ENCODE results near the gene PLCD1. TPM values are rescaled to one million over a fixed set of nuclear protein-coding genes. Genes with fewer than 3 reads are reported as not detected.
"Not testable (repeated sequence)": the region's sequence is repeated elsewhere in the genome, so short reads cannot be mapped to it uniquely, and the experiment has no call there.

PLCD1 gene
- total RNA-seq, 2 experiments from 2014 or later, result 7.7 to 10.4 TPM

DNA sequence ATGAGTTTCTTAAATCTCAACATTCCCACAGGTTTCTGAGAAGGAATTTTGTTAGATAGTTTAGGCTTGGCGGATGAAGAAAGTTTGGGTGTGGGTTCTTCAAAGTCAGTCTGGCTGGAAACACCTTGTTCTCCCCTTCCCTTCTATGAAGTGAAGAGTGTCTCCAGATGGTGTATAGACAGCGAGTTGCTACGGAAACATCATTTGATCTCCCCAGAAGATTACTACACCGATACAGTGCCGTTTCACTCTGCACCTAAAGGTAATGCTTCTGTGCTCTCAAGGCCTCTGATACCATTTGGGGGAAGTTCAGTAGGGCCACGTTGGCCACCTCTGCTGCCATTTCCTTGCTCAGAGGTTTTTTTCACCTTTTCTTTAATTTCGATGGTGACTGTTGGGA is 30.1 kb upstream of the PLCD1 start:
- no peak overlapping the region for H2AFZ ChIP-seq (ENCODE audit: low read length)
- H3K9me2 ChIP-seq (ENCODE audit: insufficient read depth, low read length), result no peaks in the 10 kb centered on the region
- no peaks in the 10 kb centered on the region for H4K20me1 ChIP-seq (ENCODE audit: insufficient read depth, low read length)
- ChIA-PET CTCF (ENCODE audit: unreplicated experiment) (no interaction called here), POLR2A (no interaction called here)
- H3K4me3 ChIP-seq (ENCODE audit: low read depth, low read length, poor library complexity, severe bottlenecking), result no peak overlapping the region
- no peaks in the 10 kb centered on the region for H3K4me1 ChIP-seq (ENCODE audit: insufficient read depth, low read length, poor library complexity, severe bottlenecking)
- TF ChIP-seq EZH2phosphoT487 (IDR thresholded peaks at IDR 0.05; ENCODE audit: borderline replicate concordance, low read depth, low read length), result no peak
- TF ChIP-seq, protein P1, sequence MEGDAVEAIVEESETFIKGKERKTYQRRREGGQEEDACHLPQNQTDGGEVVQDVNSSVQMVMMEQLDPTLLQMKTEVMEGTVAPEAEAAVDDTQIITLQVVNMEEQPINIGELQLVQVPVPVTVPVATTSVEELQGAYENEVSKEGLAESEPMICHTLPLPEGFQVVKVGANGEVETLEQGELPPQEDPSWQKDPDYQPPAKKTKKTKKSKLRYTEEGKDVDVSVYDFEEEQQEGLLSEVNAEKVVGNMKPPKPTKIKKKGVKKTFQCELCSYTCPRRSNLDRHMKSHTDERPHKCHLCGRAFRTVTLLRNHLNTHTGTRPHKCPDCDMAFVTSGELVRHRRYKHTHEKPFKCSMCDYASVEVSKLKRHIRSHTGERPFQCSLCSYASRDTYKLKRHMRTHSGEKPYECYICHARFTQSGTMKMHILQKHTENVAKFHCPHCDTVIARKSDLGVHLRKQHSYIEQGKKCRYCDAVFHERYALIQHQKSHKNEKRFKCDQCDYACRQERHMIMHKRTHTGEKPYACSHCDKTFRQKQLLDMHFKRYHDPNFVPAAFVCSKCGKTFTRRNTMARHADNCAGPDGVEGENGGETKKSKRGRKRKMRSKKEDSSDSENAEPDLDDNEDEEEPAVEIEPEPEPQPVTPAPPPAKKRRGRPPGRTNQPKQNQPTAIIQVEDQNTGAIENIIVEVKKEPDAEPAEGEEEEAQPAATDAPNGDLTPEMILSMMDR (conservative IDR thresholded peaks at IDR 0.05; ENCODE audit: low read length), result no peak
- no peak overlapping the region for H3K4me2 ChIP-seq (ENCODE audit: low read length)
- H3K27ac ChIP-seq (ENCODE audit: low read depth, low read length, poor library complexity, severe bottlenecking), result no peak overlapping the region
- intact Hi-C loops (cut with micrococcal nuclease; ENCODE audit: unreplicated experiment), result no loop called here
- no peak for DNase-seq (ENCODE audit: low spot score)
- no TSS peak for BruUV-seq (replicated peaks)
- H3K79me2 ChIP-seq (ENCODE audit: insufficient read depth, low read depth, low read length), result no peaks in the 10 kb centered on the region
- H3K36me3 ChIP-seq (ENCODE audit: insufficient read depth, low read length), result no peaks in the 10 kb centered on the region
- H3K9me3 ChIP-seq (ENCODE audit: low read length), result no peaks in the 10 kb centered on the region

DNA sequence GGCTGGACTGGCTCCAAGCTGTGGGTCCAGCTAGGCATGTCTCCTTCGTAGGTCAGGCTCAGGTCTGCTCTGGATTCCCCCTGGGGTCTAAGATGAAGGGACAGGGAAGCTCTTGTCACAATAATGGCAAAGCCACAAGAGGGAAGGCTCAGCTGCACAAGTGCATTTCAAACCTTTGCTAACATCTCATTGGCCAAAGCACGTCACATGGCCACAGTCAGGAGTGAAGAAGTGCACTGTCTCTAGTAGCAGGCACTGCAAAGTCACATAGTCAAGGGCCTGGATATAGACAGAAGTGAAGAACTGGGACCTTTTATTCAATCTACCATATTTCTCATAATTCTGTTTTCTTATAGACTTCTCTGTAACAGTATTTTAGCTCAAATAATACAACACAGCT is 29.7 kb upstream of the PLCD1 start:
- CTCF ChIA-PET (ENCODE audit: unreplicated experiment), result no interaction called here
- BruUV-seq (replicated peaks), result no TSS peak

DNA sequence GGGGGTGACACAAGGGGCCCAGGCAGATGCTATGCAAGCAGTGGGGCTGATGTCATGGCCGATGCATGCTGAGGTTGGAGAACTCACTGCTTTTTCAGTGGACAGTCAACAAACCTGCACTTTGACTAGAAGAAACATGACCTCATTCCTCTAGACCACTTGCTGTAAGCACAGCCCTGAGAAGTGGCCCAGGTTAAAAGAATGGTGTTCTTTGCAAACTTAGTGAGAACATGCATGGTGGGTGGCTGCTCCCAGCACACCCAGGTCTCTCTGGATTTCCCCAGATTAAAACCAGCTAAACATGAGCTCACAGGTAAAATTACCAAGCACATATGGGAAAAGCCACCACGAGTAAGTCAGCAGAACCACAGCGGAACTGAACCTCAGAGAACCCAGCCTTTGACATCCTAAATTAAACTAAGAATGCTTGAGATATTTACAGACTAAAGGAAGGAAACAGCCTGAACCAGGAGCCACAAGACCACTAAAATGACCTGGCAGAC is 25.1 kb upstream of the PLCD1 start:
- no peaks in the 10 kb centered on the region for H4K20me1 ChIP-seq (ENCODE audit: insufficient read depth, low read length)
- ChIA-PET POLR2A (no interaction called here), CTCF (ENCODE audit: unreplicated experiment) (no interaction called here)
- H3K9me2 ChIP-seq (ENCODE audit: insufficient read depth, low read length), result no peaks in the 10 kb centered on the region
- no peaks in the 10 kb centered on the region for H3K4me1 ChIP-seq (ENCODE audit: insufficient read depth, low read length, poor library complexity, severe bottlenecking)
- H3K9me3 ChIP-seq (ENCODE audit: low read length), result no peaks in the 10 kb centered on the region
- DNase-seq (ENCODE audit: low spot score), result no peak
- H3K36me3 ChIP-seq (ENCODE audit: insufficient read depth, low read length), result no peaks in the 10 kb centered on the region
- no TSS peak for BruUV-seq (replicated peaks)
- H3K79me2 ChIP-seq (ENCODE audit: insufficient read depth, low read depth, low read length), result no peaks in the 10 kb centered on the region
- TF ChIP-seq, protein P1 (conservative IDR thresholded peaks at IDR 0.05; ENCODE audit: low read length), result no peak
- no peak for TF ChIP-seq EZH2phosphoT487 (IDR thresholded peaks at IDR 0.05; ENCODE audit: borderline replicate concordance, low read depth, low read length)
- intact Hi-C loops (cut with micrococcal nuclease; ENCODE audit: unreplicated experiment), result no loop called here
- H3K4me2 ChIP-seq (ENCODE audit: low read length), result no peak overlapping the region
- no peak overlapping the region for H2AFZ ChIP-seq (ENCODE audit: low read length)
- H3K27ac ChIP-seq (ENCODE audit: low read depth, low read length, poor library complexity, severe bottlenecking), result no peak overlapping the region
- H3K4me3 ChIP-seq (ENCODE audit: low read depth, low read length, poor library complexity, severe bottlenecking), result no peak overlapping the region

More for the DNA sequence above, 29.7 kb upstream of the PLCD1 start:
- POLR2A ChIA-PET, result no interaction called here
- no peaks in the 10 kb centered on the region for H3K9me2 ChIP-seq (ENCODE audit: insufficient read depth, low read length)
- no peak overlapping the region for H2AFZ ChIP-seq (ENCODE audit: low read length)
- H3K79me2 ChIP-seq (ENCODE audit: insufficient read depth, low read depth, low read length), result no peaks in the 10 kb centered on the region
- TF ChIP-seq, protein P1 (conservative IDR thresholded peaks at IDR 0.05; ENCODE audit: low read length), result no peak
- no peak for TF ChIP-seq EZH2phosphoT487 (IDR thresholded peaks at IDR 0.05; ENCODE audit: borderline replicate concordance, low read depth, low read length)
- no peak overlapping the region for H3K27ac ChIP-seq (ENCODE audit: low read depth, low read length, poor library complexity, severe bottlenecking)
- H3K36me3 ChIP-seq (ENCODE audit: insufficient read depth, low read length), result no peaks in the 10 kb centered on the region
- H3K9me3 ChIP-seq (ENCODE audit: low read length), result no peaks in the 10 kb centered on the region
- H3K4me2 ChIP-seq (ENCODE audit: low read length), result no peak overlapping the region
- H3K4me1 ChIP-seq (ENCODE audit: insufficient read depth, low read length, poor library complexity, severe bottlenecking), result no peaks in the 10 kb centered on the region
- intact Hi-C loops (cut with micrococcal nuclease; ENCODE audit: unreplicated experiment), result no loop called here
- no peak for DNase-seq (ENCODE audit: low spot score)
- H4K20me1 ChIP-seq (ENCODE audit: insufficient read depth, low read length), result no peaks in the 10 kb centered on the region
- no peak overlapping the region for H3K4me3 ChIP-seq (ENCODE audit: low read depth, low read length, poor library complexity, severe bottlenecking)

DNA sequence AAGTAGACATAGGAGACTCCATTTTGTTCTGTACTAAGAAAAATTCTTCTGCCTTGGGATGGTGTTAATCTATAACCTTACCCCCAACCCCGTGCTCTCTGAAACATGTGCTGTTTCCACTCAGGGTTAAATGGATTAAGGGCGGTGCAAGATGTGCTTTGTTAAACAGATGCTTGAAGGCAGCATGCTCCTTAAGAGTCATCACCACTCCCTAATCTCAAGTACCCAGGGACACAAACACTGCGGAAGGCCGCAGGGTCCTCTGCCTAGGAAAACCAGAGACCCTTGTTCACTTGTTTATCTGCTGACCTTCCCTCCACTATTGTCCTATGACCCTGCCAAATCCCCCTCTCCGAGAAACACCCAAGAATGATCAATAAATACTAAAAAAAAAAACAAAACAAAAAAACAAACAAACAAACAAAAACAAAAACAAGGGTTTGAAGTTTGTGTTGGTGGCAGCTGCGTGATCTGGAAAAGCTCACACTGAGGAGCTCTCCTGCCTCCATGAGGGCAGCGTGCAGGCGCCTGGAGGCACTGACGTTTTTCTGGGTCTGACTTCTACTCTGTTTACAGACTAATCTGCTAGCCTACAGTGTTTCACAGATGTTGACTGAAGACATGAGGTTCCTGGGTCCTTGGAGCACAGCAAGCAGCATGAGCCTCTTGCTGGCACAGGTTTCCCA is 24.5 kb upstream of the PLCD1 start:
- BruUV-seq (replicated peaks); intact Hi-C loops (cut with micrococcal nuclease; ENCODE audit: unreplicated experiment); H3K4me3 ChIP-seq (ENCODE audit: low read depth, low read length, poor library complexity, severe bottlenecking): not testable (repeated sequence)

More for the DNA sequence above, 24.5 kb upstream of the PLCD1 start:
- DNase-seq (ENCODE audit: low spot score); H3K27ac ChIP-seq (ENCODE audit: low read depth, low read length, poor library complexity, severe bottlenecking); POLR2A ChIA-PET; H3K4me1 ChIP-seq (ENCODE audit: insufficient read depth, low read length, poor library complexity, severe bottlenecking); H3K36me3 ChIP-seq (ENCODE audit: insufficient read depth, low read length); H3K9me3 ChIP-seq (ENCODE audit: low read length); H3K4me2 ChIP-seq (ENCODE audit: low read length); H2AFZ ChIP-seq (ENCODE audit: low read length); CTCF ChIA-PET (ENCODE audit: unreplicated experiment); H4K20me1 ChIP-seq (ENCODE audit: insufficient read depth, low read length); H3K79me2 ChIP-seq (ENCODE audit: insufficient read depth, low read depth, low read length); H3K9me2 ChIP-seq (ENCODE audit: insufficient read depth, low read length): not testable (repeated sequence)

All from OCI-LY7 (cell line).